ENCODE results near the gene ELK1.
A peak's percentile ranks its signal among the peaks of the same experiment; 100 is the strongest.

The ELK1 gene

DNA sequence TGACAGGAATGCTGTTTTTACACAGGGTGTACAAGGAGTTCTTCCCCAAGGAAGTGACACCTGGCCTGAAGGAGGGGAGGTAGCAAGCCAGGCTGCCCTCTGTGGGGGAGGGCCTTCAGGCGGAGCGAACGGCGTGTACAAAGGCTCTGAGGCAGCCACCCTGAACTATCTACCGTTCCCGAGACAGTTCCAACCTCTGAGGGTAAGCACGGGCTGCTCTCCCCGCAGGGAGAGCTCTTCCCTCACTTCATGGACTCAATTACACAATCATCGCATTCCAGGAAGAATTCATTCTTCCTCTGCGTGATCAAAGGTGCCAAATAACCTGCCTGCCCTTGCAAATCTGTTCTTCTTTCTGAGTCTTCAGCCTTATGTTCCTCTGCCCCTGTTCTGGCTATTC is 4.8 kb downstream of the ELK1 start:
- DNase-seq (ENCODE audit: low spot score), result no peak

GRCh38 chrX:47644557-47645091 is 5.7 kb downstream of the ELK1 start:
- no peak for DNase-seq (ENCODE audit: low spot score)

DNA sequence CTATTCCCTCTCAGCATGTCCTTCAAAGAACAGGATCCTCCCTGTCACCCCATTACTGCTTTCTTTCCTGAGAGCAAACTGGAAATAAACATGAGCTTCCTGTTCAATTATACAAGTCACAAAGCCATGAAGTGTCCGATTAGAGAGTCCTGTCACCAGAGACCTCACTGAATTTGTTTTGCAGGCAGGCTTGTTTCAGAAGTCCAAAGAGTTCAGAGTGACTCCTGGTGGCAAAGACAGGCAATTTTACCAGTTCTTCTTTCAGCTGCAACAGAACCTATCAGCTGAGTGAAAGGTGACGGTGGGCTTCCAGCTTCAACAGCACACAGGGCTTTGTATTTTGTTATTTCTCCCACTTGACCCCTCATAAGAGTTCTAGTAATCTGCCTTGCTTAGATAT is 6.4 kb downstream of the ELK1 start:
- no peak for DNase-seq (ENCODE audit: low spot score)

- DNase-seq (ENCODE audit: low spot score), result no peak
These were observed 11.5 kb downstream of the ELK1 start for GRCh38 chrX:47638816-47639215.

DNA sequence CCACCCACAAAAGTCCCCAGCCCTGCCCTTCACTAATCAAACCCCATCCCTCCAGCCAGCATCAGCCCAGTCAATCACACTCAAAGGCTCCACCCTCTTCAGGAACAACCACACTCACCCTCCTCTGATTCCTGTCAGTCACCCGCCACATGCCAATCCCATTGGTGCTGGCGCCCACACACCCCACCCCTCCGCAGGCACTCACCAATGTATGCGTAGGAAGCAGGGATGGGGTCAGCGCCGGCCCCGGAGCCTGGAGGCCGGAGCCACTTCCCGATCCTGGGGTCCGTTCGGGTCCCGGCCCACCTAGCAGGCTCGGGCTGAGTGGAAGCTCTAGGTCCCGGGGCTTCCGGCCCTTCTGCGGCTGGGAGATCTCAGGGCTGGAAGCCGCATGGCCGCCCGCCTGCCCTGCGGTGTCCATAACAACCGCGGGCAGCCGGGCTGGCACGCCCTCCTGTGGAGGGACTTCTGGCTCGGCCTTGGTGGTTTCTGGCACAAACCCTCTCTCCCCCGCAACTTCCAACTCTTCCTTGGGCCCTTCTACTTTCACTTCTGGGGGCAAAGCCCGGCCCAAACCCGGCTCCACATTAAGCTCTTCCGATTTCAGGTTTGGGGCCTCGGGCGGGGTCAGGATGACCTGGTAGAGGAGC is 12.7 kb downstream of the ELK1 start:
- no peak for DNase-seq (ENCODE audit: low spot score)

DNA sequence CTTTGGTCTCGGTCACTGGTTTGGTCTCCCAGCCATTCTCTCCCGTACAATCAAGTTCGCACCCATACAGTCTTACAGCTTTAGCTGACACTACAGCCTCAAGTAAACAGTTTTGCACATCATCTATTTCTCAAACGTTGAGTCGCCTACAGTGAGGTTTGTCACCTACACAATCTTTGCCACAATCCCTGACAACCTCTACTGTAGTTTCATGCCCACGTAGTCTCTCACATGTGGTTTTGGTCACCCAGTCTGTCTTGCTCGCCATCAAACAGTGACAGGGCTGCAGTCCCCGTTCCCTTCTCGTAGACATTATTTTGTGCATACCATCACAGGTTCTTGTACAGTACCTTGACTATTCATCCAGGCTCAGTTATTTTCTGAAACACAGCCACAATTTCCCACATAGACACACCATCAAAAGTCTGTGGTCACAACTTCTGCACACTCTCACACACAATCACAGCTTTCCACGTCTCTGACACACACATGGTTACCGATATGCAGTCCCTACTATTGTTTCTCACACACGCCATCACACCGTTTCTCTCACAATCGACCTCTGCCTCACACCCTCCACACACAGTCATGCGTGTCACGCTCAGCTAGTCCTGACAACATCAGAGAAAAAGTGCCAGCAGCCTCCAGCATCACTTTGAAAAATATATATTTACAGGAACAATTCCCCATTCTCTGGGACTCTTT is 15.3 kb downstream of the ELK1 start:
- no peak for DNase-seq (ENCODE audit: low spot score)

- DNase-seq (ENCODE audit: low spot score), result no peak
These were observed 16.4 kb downstream of the ELK1 start for GRCh38 chrX:47633689-47634590.

DNA sequence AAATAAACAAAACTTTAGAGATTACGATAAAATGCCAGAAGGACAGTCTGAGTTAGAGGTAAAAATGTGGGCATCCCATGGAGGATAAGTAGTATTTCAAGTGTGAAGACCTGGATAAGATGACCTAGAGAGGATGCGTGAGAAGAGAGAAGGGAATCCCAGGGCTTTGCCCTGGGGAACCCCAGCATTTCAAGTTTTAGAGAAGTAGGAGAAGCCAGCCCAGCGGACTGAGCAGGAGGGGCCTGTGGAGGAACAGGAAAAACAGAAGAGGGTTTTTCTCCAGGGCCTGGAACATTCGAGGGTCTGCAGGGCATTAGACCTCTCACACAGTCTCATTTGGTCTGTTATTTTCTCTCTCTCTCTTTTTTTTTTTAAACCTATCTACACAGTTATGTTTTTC is 17.7 kb downstream of the ELK1 start:
- no peak for DNase-seq (ENCODE audit: low spot score)

GRCh38 chrX:47631676-47632075 is 18.7 kb downstream of the ELK1 start:
- DNase-seq (ENCODE audit: low spot score), result no peak

DNA sequence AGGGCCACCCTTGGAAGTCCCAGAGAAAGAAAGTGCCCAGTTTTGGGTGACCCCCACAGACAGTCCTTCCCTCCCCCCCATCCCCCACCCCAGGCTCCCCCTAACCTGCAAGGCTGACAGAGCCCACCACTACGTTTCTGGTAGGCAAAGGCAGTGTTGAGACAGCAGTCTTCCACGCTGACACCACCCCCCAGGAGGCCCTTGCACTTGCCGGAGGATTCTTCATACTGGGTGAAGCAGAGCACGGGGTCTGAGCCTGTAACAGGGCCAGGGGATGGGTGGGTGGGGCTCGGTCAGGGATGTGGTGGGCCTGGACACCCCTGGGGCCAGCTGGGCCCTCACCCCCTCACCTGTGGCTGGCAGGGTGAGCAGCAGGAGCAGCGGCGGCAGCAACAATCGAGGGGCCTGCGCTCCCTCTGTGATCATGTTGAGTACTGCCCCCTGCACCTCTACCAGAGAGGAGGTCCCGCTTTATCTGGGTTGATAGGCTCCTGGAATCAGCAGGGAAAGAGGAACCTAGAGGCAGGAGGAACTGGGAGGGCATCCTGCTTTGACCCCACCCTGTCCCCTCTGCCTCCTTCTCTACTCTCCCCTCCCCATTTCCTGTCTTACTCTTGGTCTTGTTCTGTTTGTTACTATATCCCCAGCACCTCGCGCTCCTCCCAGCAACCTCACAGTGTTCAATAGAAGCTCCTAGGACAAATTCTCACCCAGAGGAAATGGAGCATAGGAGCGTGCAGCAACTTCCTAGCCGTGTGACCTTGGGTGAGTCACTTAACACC is 20.8 kb downstream of the ELK1 start, which contains the start of gene CFP:
Gene CFP, minus strand, starts transcription at position 512 of the 782 bp plus-strand sequence. Its CDS starts 86 bp downstream, at position 426.
- no peak for DNase-seq (ENCODE audit: low spot score)

DNA sequence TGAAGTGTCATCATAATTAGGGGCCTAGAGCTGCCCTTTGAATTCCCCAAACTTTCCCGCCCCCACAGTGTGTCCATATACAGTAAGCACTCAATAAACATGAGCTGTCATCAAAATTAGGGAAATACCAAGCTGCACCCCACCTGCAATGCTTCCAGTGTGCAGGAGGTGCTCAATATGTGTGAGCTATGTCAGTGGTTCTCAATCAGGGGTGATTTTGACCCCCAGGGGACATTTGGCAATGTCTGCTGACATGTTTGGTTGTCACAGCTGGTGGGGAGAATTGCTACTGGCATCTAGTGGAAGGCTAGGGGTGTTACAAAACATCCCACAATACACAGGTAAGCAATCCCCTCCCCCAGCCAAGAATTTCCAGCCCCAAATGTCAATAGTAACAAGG is 21.4 kb downstream of the ELK1 start:
- DNase-seq (ENCODE audit: low spot score), result no peak

- DNase-seq (ENCODE audit: low spot score), result no peak
These were observed 25.0 kb downstream of the ELK1 start for GRCh38 chrX:47625365-47625764.

DNA sequence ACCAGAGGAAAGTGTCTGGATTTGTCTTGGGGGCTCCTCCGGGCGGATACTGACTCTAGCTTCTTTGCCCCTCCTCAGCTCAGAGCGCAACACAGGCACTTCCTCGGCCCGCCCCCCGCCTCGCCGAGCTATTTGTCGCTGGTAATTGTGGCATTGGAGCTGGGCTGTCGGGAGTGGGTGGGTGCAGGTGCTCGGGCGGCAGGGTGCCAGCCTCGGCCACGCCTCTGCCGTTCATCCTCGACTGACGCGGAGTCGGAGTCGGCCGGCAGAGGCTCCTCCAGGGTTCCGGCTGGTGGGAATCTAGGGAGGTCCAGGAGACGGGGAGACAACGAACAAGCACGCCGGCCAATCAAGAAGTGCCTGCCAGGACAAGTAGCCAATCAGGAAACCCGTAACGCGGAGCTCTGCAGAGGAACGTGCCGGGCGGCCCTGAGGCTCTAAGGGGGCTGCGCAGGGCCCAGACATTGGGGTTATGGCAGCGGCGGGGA is 26.8 kb downstream of the ELK1 start:
- DNase-seq (ENCODE audit: low spot score), result peak; percentile 57

DNA sequence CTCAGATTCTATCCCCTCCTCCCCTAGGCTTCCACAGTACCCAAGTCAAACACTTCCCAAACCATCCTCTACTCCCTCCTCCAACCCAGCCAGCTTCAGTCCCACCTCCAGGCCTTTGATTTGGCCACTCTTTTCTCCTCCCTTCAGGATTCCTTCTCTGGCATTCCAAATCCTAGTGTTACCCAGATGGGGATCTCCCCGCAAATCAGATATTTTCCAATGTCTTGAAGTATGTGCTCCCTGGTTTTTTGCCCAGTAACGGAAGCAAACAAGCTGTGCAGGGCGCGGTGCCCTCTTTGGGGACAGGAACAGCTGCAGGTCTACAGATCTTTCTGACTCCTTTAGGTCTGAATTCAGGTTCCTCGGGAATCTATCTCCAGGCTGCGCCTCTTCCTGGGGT is 28.5 kb downstream of the ELK1 start:
- DNase-seq (ENCODE audit: low spot score), result no peak

DNA sequence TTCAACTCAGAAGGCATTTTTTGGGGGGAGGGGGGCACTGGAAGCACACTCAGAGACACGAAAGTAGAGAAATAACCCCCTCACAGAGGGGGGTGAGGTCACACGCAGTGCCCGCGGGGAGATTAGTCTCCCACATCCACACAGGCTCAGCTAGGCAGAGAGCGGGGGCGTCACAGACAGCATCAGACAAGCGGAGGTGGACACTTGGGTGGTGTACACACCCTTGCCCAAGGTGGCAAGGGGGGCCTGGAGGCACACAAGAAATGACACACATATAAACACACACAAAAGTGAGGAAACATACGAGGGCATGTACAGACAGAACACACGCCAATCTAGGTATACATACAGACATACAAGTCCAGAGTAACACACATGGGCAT is 30.1 kb downstream of the ELK1 start:
- DNase-seq (ENCODE audit: low spot score), result no peak

DNA sequence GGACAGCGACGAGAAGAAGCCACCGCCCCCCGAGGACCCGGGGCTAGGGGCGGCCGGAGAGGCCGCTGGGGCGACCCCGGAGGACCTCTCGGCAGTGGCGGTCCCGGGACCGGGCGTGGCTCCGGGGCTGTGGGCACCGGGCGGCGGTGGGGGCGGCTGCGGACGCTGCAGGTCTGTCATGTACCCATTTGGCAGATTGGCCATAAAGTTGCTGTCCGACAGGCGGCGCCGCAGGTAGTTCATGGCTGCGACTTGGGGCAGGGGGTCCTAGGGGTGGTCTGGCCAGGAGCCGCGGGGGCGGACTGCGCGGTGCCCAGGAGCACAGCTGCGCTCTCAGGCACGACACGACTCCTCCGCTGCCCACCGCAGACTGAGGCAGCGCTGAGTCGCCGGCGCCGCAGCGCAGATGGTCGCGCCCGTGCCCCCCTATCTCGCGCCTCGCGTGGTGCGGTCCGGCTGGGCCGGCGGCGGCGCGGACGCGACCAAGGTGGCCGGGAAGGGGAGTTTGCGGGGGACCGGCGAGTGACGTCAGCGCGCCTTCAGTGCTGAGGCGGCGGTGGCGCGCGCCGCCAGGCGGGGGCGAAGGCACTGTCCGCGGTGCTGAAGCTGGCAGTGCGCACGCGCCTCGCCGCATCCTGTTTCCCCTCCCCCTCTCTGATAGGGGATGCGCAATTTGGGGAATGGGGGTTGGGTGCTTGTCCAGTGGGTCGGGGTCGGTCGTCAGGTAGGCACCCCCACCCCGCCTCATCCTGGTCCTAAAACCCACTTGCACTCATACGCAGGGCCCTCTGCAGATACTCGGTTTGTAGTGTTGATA is 30.7 kb downstream of the ELK1 start, which contains the start of gene SYN1:
Gene SYN1, minus strand, starts transcription at position 372 of the 817 bp plus-strand sequence. Its CDS starts 129 bp downstream, at position 243.
- peak; percentile 75 for DNase-seq (ENCODE audit: low spot score)

- no peak for DNase-seq (ENCODE audit: low spot score)
These were observed 31.4 kb downstream of the ELK1 start for GRCh38 chrX:47618923-47619485.

- no peak for DNase-seq (ENCODE audit: low spot score)
These were observed 35.7 kb downstream of the ELK1 start for GRCh38 chrX:47614618-47615017.

- no peak for DNase-seq (ENCODE audit: low spot score)
These were observed 37.3 kb downstream of the ELK1 start for GRCh38 chrX:47613082-47613481.

- DNase-seq (ENCODE audit: low spot score), result no peak
These were observed 37.9 kb downstream of the ELK1 start for GRCh38 chrX:47612418-47612817.

All from LoVo (cell line).